ENCODE data around the gene CDRT4. TPM values are rescaled to one million over a fixed set of nuclear protein-coding genes. Genes with fewer than 3 reads are reported as not detected.

The CDRT4 gene
- total RNA-seq, 4 donors from 2014 or later, result 0.29 to 22.8 (median 4.2) TPM

- no peaks in the 10 kb centered on the region for H3K4me1 ChIP-seq
- TF ChIP-seq POLR2A (IDR thresholded peaks at IDR 0.05), result no peak
- TF ChIP-seq CTCF (IDR thresholded peaks at IDR 0.05), result no peak
- no peaks in the 10 kb centered on the region for H3K27me3 ChIP-seq
- no peaks in the 10 kb centered on the region for H3K9me3 ChIP-seq
- intact Hi-C loops (cut with DNase I; ENCODE audit: low total_unique reads), result no loop called here
- H3K27ac ChIP-seq, result no peak overlapping the region
- DNase-seq, result no peak
- H3K36me3 ChIP-seq, result no peaks in the 10 kb centered on the region
- no peak overlapping the region for H3K4me3 ChIP-seq
Observed at GRCh38 chr17:15478845-15479244, 11.4 kb upstream of the CDRT4 start.

DNA sequence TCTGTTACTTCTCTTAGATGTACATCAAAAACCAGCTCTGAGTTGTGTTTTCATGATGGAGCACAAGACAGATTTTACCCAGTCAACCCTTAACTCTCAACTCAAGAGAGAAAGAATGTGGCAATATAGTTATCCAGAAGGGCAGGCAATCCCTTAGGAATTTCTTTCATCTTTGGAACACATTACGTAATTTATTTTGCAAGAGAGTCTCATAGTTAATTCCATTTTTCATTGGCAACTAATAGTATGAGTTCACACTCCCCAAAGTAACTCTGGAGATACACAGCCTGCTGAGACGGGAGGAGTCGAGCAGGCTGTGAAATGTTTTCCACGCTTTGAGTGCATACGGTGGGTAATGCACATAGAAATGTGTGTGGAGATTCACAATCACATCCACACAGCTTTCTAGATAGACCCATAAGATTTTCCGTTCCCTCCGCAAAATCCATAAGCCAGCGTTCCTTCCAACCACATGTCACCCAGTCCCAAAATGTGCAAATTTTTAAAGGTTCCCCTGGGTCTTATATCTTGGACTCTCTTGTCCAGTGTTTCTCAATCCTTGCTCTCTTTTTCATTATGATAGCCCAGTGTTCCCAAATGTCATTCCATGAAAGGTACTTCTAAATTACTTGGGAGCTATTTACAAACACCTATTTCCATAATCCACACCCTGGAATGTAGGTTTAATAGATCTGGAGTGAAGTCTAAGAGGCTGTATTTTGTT, 8.4 kb upstream of the CDRT4 start:
- no peaks in the 10 kb centered on the region for H3K9me3 ChIP-seq
- H3K36me3 ChIP-seq, result no peaks in the 10 kb centered on the region
- H3K4me3 ChIP-seq, result no peak overlapping the region
- peak overlapping the region; percentile 5 to 57 for H3K27ac ChIP-seq
- no peaks in the 10 kb centered on the region for H3K4me1 ChIP-seq
- TF ChIP-seq CTCF (IDR thresholded peaks at IDR 0.05) (no peak), POLR2A (IDR thresholded peaks at IDR 0.05) (no peak)
- DNase-seq, result no peak
- no peaks in the 10 kb centered on the region for H3K27me3 ChIP-seq
- intact Hi-C loops (cut with DNase I; ENCODE audit: low total_unique reads), result no loop called here

- Histone ChIP-seq H3K27ac (no peak overlapping the region), H3K4me1 (peaks cover 0 to 5% of the 10 kb centered on the region in 2 donors), H3K36me3 (no peaks in the 10 kb centered on the region), H3K9me3 (no peaks in the 10 kb centered on the region), H3K4me3 (no peak overlapping the region), H3K27me3 (no peaks in the 10 kb centered on the region)
- no peak for DNase-seq
- TF ChIP-seq POLR2A (IDR thresholded peaks at IDR 0.05) (no peak), CTCF (IDR thresholded peaks at IDR 0.05) (no peak)
- intact Hi-C loops (cut with DNase I; ENCODE audit: low total_unique reads), result no loop called here
Observed at GRCh38 chr17:15472891-15473290, 5.5 kb upstream of the CDRT4 start.

DNA sequence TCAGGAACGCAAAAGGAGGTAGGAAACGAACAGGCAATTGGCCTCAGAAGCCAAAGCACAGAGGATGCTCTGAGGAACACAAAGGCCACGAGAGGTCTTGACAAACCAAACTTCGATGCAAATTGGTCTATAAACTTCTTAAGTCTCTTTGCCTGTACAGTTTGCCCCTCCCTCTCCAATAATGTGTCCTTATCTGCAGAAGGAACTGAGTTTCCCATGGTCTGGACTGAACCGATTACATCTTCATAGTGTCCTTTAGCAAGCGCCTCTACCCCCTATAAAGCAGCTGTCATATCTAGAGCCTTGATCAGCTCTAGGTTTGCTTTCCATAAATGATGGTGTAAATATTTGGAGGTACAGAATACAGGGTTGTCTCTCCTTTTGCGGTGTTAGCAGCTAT, 3.1 kb upstream of the CDRT4 start:
- Histone ChIP-seq H3K27me3 (no peaks in the 10 kb centered on the region), H3K9me3 (no peaks in the 10 kb centered on the region), H3K4me3 (no peak overlapping the region), H3K4me1 (peaks cover 0 to 5% of the 10 kb centered on the region in 2 donors), H3K36me3 (no peaks in the 10 kb centered on the region), H3K27ac (no peak overlapping the region)
- no peak for DNase-seq
- intact Hi-C loops (cut with DNase I; ENCODE audit: low total_unique reads), result no loop called here
- TF ChIP-seq POLR2A (IDR thresholded peaks at IDR 0.05) (no peak), CTCF (IDR thresholded peaks at IDR 0.05) (no peak)

DNA sequence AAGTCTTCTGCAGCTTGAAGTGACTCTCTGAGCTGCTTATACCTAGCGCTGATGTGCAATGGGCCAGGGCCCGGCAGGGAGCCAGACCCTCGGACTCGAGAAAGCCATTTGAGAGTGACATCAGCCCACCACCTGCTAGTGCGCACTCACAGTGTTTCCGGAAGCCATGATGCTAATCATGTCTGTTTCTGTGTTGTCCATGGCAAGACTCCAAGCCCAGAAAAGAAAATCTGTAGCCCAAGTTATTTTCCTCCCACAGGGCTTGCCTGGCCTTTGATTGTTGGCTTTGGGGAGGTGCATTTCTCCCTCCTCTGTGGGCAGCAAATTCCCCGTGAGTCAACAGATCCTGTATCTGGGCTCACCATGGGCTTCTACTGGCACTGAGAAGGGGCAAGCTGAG, 1.8 kb upstream of the CDRT4 start:
- no peaks in the 10 kb centered on the region for H3K9me3 ChIP-seq
- no peak overlapping the region for H3K4me3 ChIP-seq
- no peaks in the 10 kb centered on the region for H3K36me3 ChIP-seq
- peaks cover 0 to 5% of the 10 kb centered on the region in 2 donors for H3K4me1 ChIP-seq
- TF ChIP-seq CTCF (IDR thresholded peaks at IDR 0.05) (no peak), POLR2A (IDR thresholded peaks at IDR 0.05) (no peak)
- intact Hi-C loops (cut with DNase I; ENCODE audit: low total_unique reads), result no loop called here
- no peak overlapping the region for H3K27ac ChIP-seq
- H3K27me3 ChIP-seq, result no peaks in the 10 kb centered on the region
- DNase-seq, result no peak
